ENCODE measurements around the gene MALT1.

MALT1 gene

DNA sequence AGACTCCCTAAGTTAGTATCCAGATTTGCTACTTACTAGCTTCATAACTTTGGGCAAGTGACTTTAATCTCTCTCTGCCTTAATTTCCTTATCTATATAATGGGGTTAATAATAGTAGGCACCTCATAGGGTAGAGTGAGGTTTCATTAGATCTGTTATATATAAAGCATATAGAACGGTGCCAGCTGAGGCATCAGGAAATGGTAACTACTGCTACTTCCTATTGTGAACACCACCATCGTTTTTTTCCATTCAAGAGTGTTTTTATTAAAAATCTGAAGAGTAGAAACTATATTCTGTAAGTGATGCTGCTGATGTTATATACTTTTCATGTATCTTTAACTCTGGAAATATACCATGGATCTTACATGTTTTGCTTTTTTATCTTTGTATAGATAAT, 44.3 kb downstream of the MALT1 start:
- TF ChIP-seq FOXP2 (optimal IDR thresholded peaks at IDR 0.05; ENCODE audit: borderline replicate concordance, extremely low read depth, extremely low read length, insufficient read depth): no peak
- no peak for TF ChIP-seq SIN3A (IDR thresholded peaks at IDR 0.05; ENCODE audit: borderline replicate concordance, insufficient read depth, low read length)
- no peak for TF ChIP-seq TAF1 (IDR thresholded peaks at IDR 0.05; ENCODE audit: borderline replicate concordance, insufficient read depth, low read length)
- TF ChIP-seq, protein P1, sequence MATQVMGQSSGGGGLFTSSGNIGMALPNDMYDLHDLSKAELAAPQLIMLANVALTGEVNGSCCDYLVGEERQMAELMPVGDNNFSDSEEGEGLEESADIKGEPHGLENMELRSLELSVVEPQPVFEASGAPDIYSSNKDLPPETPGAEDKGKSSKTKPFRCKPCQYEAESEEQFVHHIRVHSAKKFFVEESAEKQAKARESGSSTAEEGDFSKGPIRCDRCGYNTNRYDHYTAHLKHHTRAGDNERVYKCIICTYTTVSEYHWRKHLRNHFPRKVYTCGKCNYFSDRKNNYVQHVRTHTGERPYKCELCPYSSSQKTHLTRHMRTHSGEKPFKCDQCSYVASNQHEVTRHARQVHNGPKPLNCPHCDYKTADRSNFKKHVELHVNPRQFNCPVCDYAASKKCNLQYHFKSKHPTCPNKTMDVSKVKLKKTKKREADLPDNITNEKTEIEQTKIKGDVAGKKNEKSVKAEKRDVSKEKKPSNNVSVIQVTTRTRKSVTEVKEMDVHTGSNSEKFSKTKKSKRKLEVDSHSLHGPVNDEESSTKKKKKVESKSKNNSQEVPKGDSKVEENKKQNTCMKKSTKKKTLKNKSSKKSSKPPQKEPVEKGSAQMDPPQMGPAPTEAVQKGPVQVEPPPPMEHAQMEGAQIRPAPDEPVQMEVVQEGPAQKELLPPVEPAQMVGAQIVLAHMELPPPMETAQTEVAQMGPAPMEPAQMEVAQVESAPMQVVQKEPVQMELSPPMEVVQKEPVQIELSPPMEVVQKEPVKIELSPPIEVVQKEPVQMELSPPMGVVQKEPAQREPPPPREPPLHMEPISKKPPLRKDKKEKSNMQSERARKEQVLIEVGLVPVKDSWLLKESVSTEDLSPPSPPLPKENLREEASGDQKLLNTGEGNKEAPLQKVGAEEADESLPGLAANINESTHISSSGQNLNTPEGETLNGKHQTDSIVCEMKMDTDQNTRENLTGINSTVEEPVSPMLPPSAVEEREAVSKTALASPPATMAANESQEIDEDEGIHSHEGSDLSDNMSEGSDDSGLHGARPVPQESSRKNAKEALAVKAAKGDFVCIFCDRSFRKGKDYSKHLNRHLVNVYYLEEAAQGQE (IDR thresholded peaks at IDR 0.05; ENCODE audit: insufficient read depth in 1 of 2, low read depth in 2 of 2, low read length in 2 of 2): no peak
- TF ChIP-seq POLR2AphosphoS5 (IDR thresholded peaks at IDR 0.05; ENCODE audit: low read depth, low read length): no peak

DNA sequence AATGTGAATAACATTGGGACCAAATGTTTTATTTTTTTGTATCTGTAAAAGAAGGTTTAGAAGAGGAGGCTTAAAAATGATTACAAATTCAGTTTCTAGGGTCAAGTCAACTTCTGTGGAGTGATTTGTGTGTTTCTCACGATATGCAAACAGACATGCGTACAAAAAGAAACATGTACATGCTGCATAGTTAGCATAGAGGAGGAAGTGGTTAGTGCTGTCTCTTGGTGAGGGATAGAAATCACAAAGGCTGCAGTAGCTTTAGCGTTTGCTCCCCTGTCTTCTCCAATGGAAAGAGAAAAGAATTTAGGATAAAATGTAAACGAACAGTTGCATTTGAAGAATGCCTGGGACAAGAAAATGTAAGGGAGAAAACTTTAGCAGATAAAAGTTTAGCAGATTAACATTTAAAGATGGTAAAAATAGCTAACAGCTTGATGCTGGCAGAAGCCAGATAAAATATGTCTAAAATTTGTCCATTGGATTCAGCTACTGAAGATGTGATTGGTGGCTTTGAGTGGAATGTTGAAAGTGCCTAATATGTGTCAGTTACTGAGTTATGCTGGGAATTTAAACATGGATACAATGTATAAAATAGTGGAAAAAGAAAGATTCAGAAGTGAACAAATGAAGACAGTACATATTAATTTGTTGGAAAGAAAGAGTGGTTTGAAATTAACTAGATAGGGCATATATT, 44.9 kb downstream of the MALT1 start:
- no peak for TF ChIP-seq POLR2AphosphoS5 (IDR thresholded peaks at IDR 0.05; ENCODE audit: low read depth, low read length)
- TF ChIP-seq TAF1 (IDR thresholded peaks at IDR 0.05; ENCODE audit: borderline replicate concordance, insufficient read depth, low read length): no peak
- no peak for TF ChIP-seq SIN3A (IDR thresholded peaks at IDR 0.05; ENCODE audit: borderline replicate concordance, insufficient read depth, low read length)
- TF ChIP-seq, protein P1 (IDR thresholded peaks at IDR 0.05; ENCODE audit: insufficient read depth in 1 of 2, low read depth in 2 of 2, low read length in 2 of 2): no peak
- TF ChIP-seq FOXP2 (optimal IDR thresholded peaks at IDR 0.05; ENCODE audit: borderline replicate concordance, extremely low read depth, extremely low read length, insufficient read depth): no peak

DNA sequence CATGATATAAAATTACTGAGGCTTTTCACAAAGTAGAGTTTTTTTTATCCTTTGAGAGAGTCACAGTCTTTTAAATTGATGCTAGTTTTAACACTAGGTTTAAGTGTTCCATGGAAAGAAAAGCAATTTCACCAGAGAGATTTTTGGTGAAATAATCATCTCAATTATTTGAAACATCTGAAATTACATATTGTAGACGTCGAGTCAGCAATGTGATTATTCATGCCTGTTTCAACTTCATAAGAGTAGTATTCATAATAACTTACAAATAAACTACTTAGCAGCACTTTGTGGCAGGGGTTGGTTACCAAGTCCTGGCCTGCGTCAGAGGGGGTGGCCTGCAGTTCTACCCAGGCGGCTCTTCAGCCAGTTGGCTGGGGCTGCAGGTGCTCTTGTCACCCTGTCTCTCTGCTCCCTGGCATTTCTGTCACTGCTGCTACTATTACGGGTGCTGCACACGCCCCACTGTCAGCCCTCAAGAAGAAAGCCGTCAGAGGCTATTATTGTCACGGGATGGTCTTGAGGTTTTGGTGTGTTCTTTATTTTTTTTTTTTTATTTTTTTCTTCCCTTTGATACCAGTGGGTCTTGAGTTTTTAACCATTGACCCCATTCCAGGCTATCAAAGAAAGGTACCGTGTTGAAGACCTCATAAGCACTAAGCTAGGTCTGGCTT, 50.4 kb downstream of the MALT1 start:
- no peak for TF ChIP-seq POLR2AphosphoS5 (IDR thresholded peaks at IDR 0.05; ENCODE audit: low read depth, low read length)
- TF ChIP-seq, protein P1 (IDR thresholded peaks at IDR 0.05; ENCODE audit: insufficient read depth in 1 of 2, low read depth in 2 of 2, low read length in 2 of 2): no peak
- TF ChIP-seq FOXP2 (optimal IDR thresholded peaks at IDR 0.05; ENCODE audit: borderline replicate concordance, extremely low read depth, extremely low read length, insufficient read depth): no peak
- no peak for TF ChIP-seq SIN3A (IDR thresholded peaks at IDR 0.05; ENCODE audit: borderline replicate concordance, insufficient read depth, low read length)
- TF ChIP-seq TAF1 (IDR thresholded peaks at IDR 0.05; ENCODE audit: borderline replicate concordance, insufficient read depth, low read length): no peak

DNA sequence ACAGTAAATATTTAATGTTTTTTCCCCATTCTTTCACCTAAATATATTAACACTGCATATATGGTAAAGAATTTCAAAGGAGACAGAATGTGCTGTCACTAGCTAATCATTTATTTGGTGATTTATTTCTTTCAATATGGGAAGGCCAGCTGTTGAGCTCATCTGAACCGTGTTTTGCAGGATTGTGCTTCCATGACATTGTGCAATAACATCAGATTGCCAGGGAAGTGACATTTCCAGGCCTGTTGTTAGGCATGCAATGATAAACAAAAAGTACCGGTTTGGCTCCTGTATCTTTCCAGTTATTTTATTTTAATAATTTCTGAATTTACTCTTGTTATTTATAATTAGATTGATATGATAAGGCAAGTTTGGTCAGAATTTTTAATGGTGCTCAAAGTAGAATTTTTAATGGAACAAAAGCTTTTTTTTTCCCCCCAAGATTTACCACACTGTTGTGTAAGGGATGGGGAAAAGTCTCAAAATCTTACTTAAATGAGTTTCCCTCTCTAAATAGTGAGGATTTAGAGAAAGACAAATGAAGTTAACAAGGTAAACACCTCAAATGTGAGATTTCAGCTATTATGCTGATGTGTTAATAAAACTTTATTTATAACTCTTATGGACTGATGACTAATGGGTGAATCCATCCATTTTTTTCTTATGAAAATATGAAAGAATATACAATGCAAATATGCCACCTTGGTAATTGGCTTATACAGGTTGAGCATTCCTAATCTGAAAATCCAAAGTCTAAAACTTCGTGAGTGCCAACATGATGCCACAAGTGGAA, 52.7 kb downstream of the MALT1 start:
- no peak for TF ChIP-seq SIN3A (IDR thresholded peaks at IDR 0.05; ENCODE audit: borderline replicate concordance, insufficient read depth, low read length)
- TF ChIP-seq FOXP2 (optimal IDR thresholded peaks at IDR 0.05; ENCODE audit: borderline replicate concordance, extremely low read depth, extremely low read length, insufficient read depth): no peak
- TF ChIP-seq POLR2AphosphoS5 (IDR thresholded peaks at IDR 0.05; ENCODE audit: low read depth, low read length): no peak
- no peak for TF ChIP-seq TAF1 (IDR thresholded peaks at IDR 0.05; ENCODE audit: borderline replicate concordance, insufficient read depth, low read length)
- TF ChIP-seq, protein P1 (IDR thresholded peaks at IDR 0.05; ENCODE audit: insufficient read depth in 1 of 2, low read depth in 2 of 2, low read length in 2 of 2): no peak
